Astrocyte (in vitro differentiated cells and primary cell): ENCODE results near the gene LRRC34. TPM values are rescaled to one million over a fixed set of nuclear protein-coding genes. Genes with fewer than 3 reads are reported as not detected.

Source experiments
- DNase-seq: peaks from one replicate; pipeline ENCODE4 v3.0.0-alpha.2; 2010; ENCODE audit warnings: low read depth
- FAIRE-seq: peaks from 2 replicates; lab custom pipeline; 2011; peaks lifted over from hg19 to GRCh38; lab: Jason Lieb, UNC
- H2AFZ ChIP-seq: 2 replicates; pipeline ENCODE4 v1.6.0; 2012; ENCODE audit warnings: low read depth, low read length, inconsistent platforms
- H3K27ac ChIP-seq: 2 replicates; pipeline ENCODE4 v1.5.1; 2011; ENCODE audit warnings: low read depth, low read length, inconsistent platforms
- H3K27me3 ChIP-seq: 2 replicates; pipeline ENCODE4 v1.6.0; 2011; ENCODE audit warnings: low read length, inconsistent platforms; ENCODE audit not compliant: insufficient read depth
- H3K36me3 ChIP-seq: 2 replicates; pipeline ENCODE4 v1.5.1; 2011; ENCODE audit warnings: low read length, inconsistent platforms; ENCODE audit not compliant: insufficient read depth
- H3K4me1 ChIP-seq: 2 replicates; pipeline ENCODE4 v1.5.1; 2011; ENCODE audit warnings: low read length, inconsistent platforms; ENCODE audit not compliant: insufficient read depth
- H3K4me2 ChIP-seq: 2 replicates; pipeline ENCODE4 v1.6.0; 2012; ENCODE audit warnings: low read length, inconsistent platforms
- H3K4me3 ChIP-seq: 2 replicates; pipeline ENCODE4 v1.5.1; 2011; ENCODE audit warnings: low read depth, mild to moderate bottlenecking, low read length, inconsistent platforms; ENCODE audit not compliant: insufficient read depth
- H3K79me2 ChIP-seq: 2 replicates; pipeline ENCODE4 v1.6.0; 2012; ENCODE audit warnings: mild to moderate bottlenecking, low read length, inconsistent platforms; ENCODE audit not compliant: insufficient read depth
- H3K9ac ChIP-seq: 2 replicates; pipeline ENCODE4 v1.6.0; 2012; ENCODE audit warnings: mild to moderate bottlenecking, low read length, inconsistent platforms
- H3K9me3 ChIP-seq: 2 replicates; pipeline ENCODE4 v1.5.1; 2012; ENCODE audit warnings: low read depth, mild to moderate bottlenecking, low read length, inconsistent platforms; ENCODE audit not compliant: insufficient read depth
- H4K20me1 ChIP-seq: 2 replicates; pipeline ENCODE4 v1.6.0; 2012; ENCODE audit warnings: low read length, inconsistent platforms; ENCODE audit not compliant: insufficient read depth
- H3K27ac Mint-ChIP-seq: one replicate; pipeline ENCODE4 v1.8.0; 2021; ENCODE audit warnings: mild to moderate bottlenecking, mixed read lengths; ENCODE audit not compliant: unreplicated experiment
- H3K27me3 Mint-ChIP-seq: one replicate; pipeline ENCODE4 v1.8.0; 2021; ENCODE audit warnings: low read depth, mixed read lengths; ENCODE audit not compliant: unreplicated experiment
- H3K36me3 Mint-ChIP-seq: one replicate; pipeline ENCODE4 v1.8.0; 2021; ENCODE audit warnings: low read depth, mixed read lengths; ENCODE audit not compliant: unreplicated experiment
- H3K4me1 Mint-ChIP-seq: one replicate; pipeline ENCODE4 v1.8.0; 2021; ENCODE audit warnings: low read depth, mixed read lengths; ENCODE audit not compliant: unreplicated experiment
- H3K4me3 Mint-ChIP-seq: one replicate; pipeline ENCODE4 v1.8.0; 2021; ENCODE audit warnings: mild to moderate bottlenecking, moderate library complexity, mixed read lengths; ENCODE audit not compliant: unreplicated experiment
- H3K9me3 Mint-ChIP-seq: one replicate; pipeline ENCODE4 v1.8.0; 2021; ENCODE audit warnings: mild to moderate bottlenecking, mixed read lengths; ENCODE audit not compliant: unreplicated experiment
- EZH2 ChIP-seq: IDR thresholded peaks from 2 replicates; pipeline ENCODE4 v1.6.1; 2012; ENCODE audit warnings: mild to moderate bottlenecking, low read length, inconsistent platforms; ENCODE audit not compliant: insufficient read depth
- total RNA-seq: library from RNA; stranded (reverse); gene quantifications from 2 replicates; pipeline ENCODE4 v1.2.1, GENCODE V29; 2021
- TF ChIP-seq, protein P1 (sequence below): IDR thresholded peaks from 2 replicates; pipeline ENCODE4 v1.5.1; 2011; ENCODE audit warnings: low read depth, mild to moderate bottlenecking, inconsistent platforms, low read length, moderate library complexity; ENCODE audit not compliant: insufficient read depth

LRRC34 gene
- total RNA-seq, 1 donor from 2014 or later: 1.0 TPM

DNA sequence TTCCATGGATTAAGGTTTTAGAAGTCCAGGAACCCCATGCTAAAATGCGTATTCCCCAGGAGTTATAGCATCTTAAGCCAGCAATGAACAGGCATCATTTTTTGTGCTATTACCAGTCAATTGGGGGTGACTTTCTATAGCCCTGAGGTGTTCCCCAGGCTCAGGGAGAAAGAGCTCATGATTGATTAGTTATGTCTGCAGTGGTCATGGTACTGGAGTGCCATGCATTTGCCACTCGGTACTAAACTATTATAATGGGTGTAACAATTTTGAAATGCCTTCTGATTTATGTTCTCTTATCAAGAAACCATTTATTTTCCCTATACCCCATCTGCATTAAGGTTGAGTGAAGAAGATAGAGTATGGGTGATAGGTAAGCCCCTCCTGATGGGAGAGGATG, 45.1 kb upstream of the LRRC34 start:
- Histone ChIP-seq H3K27me3 (peaks cover 8% of the 10 kb centered on the region), H3K4me1 (no peaks in the 10 kb centered on the region), H4K20me1 (no peaks in the 10 kb centered on the region), H3K9ac (no peak overlapping the region), H3K36me3 (no peaks in the 10 kb centered on the region), H3K79me2 (no peaks in the 10 kb centered on the region), H3K4me3 (no peak overlapping the region), H3K9me3 (no peaks in the 10 kb centered on the region), H2AFZ (no peak overlapping the region), H3K4me2 (no peak overlapping the region), H3K27ac (no peak overlapping the region)
- DNase-seq (no peak), FAIRE-seq (no peak)
- TF ChIP-seq EZH2: no peak
- TF ChIP-seq, protein P1, sequence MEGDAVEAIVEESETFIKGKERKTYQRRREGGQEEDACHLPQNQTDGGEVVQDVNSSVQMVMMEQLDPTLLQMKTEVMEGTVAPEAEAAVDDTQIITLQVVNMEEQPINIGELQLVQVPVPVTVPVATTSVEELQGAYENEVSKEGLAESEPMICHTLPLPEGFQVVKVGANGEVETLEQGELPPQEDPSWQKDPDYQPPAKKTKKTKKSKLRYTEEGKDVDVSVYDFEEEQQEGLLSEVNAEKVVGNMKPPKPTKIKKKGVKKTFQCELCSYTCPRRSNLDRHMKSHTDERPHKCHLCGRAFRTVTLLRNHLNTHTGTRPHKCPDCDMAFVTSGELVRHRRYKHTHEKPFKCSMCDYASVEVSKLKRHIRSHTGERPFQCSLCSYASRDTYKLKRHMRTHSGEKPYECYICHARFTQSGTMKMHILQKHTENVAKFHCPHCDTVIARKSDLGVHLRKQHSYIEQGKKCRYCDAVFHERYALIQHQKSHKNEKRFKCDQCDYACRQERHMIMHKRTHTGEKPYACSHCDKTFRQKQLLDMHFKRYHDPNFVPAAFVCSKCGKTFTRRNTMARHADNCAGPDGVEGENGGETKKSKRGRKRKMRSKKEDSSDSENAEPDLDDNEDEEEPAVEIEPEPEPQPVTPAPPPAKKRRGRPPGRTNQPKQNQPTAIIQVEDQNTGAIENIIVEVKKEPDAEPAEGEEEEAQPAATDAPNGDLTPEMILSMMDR: no peak
- Mint-ChIP-seq H3K9me3 (no peaks in the 10 kb centered on the region), H3K36me3 (no peaks in the 10 kb centered on the region), H3K27ac (no peak overlapping the region), H3K4me3 (no peak overlapping the region), H3K27me3 (peaks cover 16% of the 10 kb centered on the region), H3K4me1 (no peaks in the 10 kb centered on the region)

DNA sequence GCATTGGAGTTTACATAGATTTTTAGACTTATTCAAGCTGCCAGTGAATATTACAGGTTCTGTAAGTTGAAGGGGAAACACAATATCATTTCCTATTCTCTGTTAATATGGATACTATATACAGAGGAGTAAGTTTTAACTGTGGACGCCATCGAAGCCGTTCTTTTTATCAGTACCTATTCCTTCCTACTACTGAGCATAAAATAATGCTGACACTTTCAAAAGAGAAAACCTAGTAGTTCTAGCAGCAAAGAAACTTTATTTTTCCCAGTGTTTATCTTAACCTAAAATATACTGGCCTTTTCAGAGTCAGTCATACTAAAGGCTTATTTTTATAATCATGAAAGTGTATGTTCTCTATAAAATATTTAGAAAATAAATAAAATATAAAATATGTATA, 42.8 kb upstream of the LRRC34 start:
- Mint-ChIP-seq H3K27me3 (peaks cover 16% of the 10 kb centered on the region), H3K4me3 (no peak overlapping the region), H3K4me1 (no peaks in the 10 kb centered on the region), H3K36me3 (no peaks in the 10 kb centered on the region), H3K9me3 (no peaks in the 10 kb centered on the region), H3K27ac (no peak overlapping the region)
- Histone ChIP-seq H3K27me3 (peaks cover 8% of the 10 kb centered on the region), H3K9me3 (no peaks in the 10 kb centered on the region), H2AFZ (no peak overlapping the region), H3K4me2 (no peak overlapping the region), H3K4me1 (no peaks in the 10 kb centered on the region), H3K36me3 (no peaks in the 10 kb centered on the region), H4K20me1 (no peaks in the 10 kb centered on the region), H3K4me3 (no peak overlapping the region), H3K9ac (no peak overlapping the region), H3K79me2 (no peaks in the 10 kb centered on the region), H3K27ac (no peak overlapping the region)
- DNase-seq (no peak), FAIRE-seq (no peak)
- TF ChIP-seq, protein P1: no peak
- TF ChIP-seq EZH2: no peak

- H3K27ac Mint-ChIP-seq: no peak overlapping the region
- FAIRE-seq: no peak
Measured at GRCh38 chr3:169850618-169851017, 37.9 kb upstream of the LRRC34 start.

More at GRCh38 chr3:169850618-169851017, 37.9 kb upstream of the LRRC34 start:
- no peak overlapping the region for H3K4me3 Mint-ChIP-seq
- H3K4me3 ChIP-seq: no peak overlapping the region
- no peak overlapping the region for H2AFZ ChIP-seq
- H3K4me1 Mint-ChIP-seq: peaks cover 16% of the 10 kb centered on the region
- H3K27me3 Mint-ChIP-seq: peaks cover 8% of the 10 kb centered on the region
- no peak overlapping the region for H3K9ac ChIP-seq
- H3K4me2 ChIP-seq: no peak overlapping the region
- DNase-seq: no peak
- H3K27ac ChIP-seq: no peak overlapping the region
- no peaks in the 10 kb centered on the region for H3K9me3 Mint-ChIP-seq
- H3K36me3 Mint-ChIP-seq: no peaks in the 10 kb centered on the region
- H4K20me1 ChIP-seq: no peaks in the 10 kb centered on the region
- H3K36me3 ChIP-seq: no peaks in the 10 kb centered on the region
- H3K79me2 ChIP-seq: no peaks in the 10 kb centered on the region
- no peaks in the 10 kb centered on the region for H3K4me1 ChIP-seq
- H3K9me3 ChIP-seq: no peaks in the 10 kb centered on the region
- no peaks in the 10 kb centered on the region for H3K27me3 ChIP-seq
- TF ChIP-seq, protein P1: no peak
- TF ChIP-seq EZH2: no peak
